Ovary (tissue), 9 donors: ENCODE results near the gene DOK6. TPM values are rescaled to one million over a fixed set of nuclear protein-coding genes. Genes with fewer than 3 reads are reported as not detected.

ENCODE experiments used
- DNase-seq, 5 donors: peaks; one replicate each; pipeline ENCODE4 v3.0.0-alpha.2; 2019 to 2020
- H3K27ac ChIP-seq, 2 donors: fragments of 200-600 bp; one replicate each; pipeline versions ENCODE4 v1.5.1 to v1.8.0; 2019 to 2022
- H3K27me3 ChIP-seq: fragments of 200-600 bp; one replicate; pipeline ENCODE4 v1.8.0; 2022
- H3K36me3 ChIP-seq: fragments of 200-600 bp; sonication (generic); one replicate; pipeline ENCODE4 v1.5.1; 2019
- H3K4me1 ChIP-seq: one replicate; pipeline ENCODE4 v1.8.1; 2013; ENCODE audit warnings: mild to moderate bottlenecking, moderate library complexity; ENCODE audit not compliant: insufficient read depth
- H3K4me3 ChIP-seq: fragments of 200-600 bp; sonication (generic); one replicate; pipeline ENCODE4 v1.5.1; 2017
- H3K9me3 ChIP-seq, 2 donors: fragments of 200-600 bp in 1 of 2; sonication (generic) in 1 of 2; one replicate each; pipeline versions ENCODE4 v1.5.1 to v1.8.1; 2013 to 2019; ENCODE audit warnings: mild to moderate bottlenecking in 1 of 2, moderate library complexity in 1 of 2
- CTCF ChIP-seq, 3 donors: fragments of 450-650 bp in 2 of 3; fragments of 200-600 bp in 1 of 3; IDR thresholded peaks; one replicate each; pipeline versions ENCODE4 v1.5.1 to v1.8.0; 2016 to 2022; ENCODE audit warnings: antibody characterized with exemption in 3 of 3, mild to moderate bottlenecking in 1 of 3
- EP300 ChIP-seq: sonication (generic); formaldehyde crosslinking; IDR thresholded peaks from one replicate; pipeline ENCODE4 v1.6.1; 2017; ENCODE audit warnings: antibody characterized with exemption
- POLR2A ChIP-seq: fragments of 450-650 bp; IDR thresholded peaks from one replicate; pipeline ENCODE4 v1.6.1; 2017; ENCODE audit warnings: antibody characterized with exemption, mild to moderate bottlenecking, moderate library complexity
- WGBS, 3 donors: extraction: QIAGEN DNeasy Blood & Tissue Kit in 1 of 3; methylation state at CpG; one replicate each; pipeline versions ENCODE4 v1.1.5 to v1.1.7; 2013 to 2017; 5-methylcytosine and 5-hydroxymethylcytosine counted together
- intact Hi-C, 4 donors: fragments of 100-400 bp; cut with DNase I; formaldehyde crosslinking; loops; one replicate each; pipeline versions ENCODE4 v1.11.0 to v1.15.1; 2022 to 2023
- polyA plus RNA-seq, 2 donors: library from polyadenylated mRNA; stranded (reverse); fragments of 200-250 nt in 1 of 2; fragments of 350-450 nt in 1 of 2; fragmentation: Illumina TruSeq in 1 of 2; extraction: RNeasy Lipid Tissue Mini Kit (QIAGEN cat#74804) in 1 of 2; gene quantifications; one replicate each; pipeline ENCODE4 v1.2.3, GENCODE V29; 2013 to 2014
- total RNA-seq, 7 donors: library from RNA; depleted of rRNA in 2 of 7; stranded (reverse); fragments of >200 nt in 2 of 7; fragmentation: NEBNext Ultra II Directional in 3 of 7; extraction: Animal tissue kit (Norgen Biotek cat#: 25700) in 3 of 7; gene quantifications; one replicate each; pipeline versions ENCODE4 v1.1.0 to v1.2.4, GENCODE V29; 2016 to 2023
- donor health status: DM: no; HTN: no; CAD: no; lungs with moderate emphysema.
- donor health status: DM: no; HTN: no; CAD: no.
- donor health status: Bipolar disorder and iron deficiency.
- donor health status: DM: yes; HTN: yes; CAD: no.
- donor health status: DM: no; HTN: no; CAD: no.
- donor health status: DM: yes; HTN: yes; CAD: no.

DOK6 gene
- total and polyA plus RNA-seq, 9 donors, result 1.3 to 4.4 (median 2.8) TPM

GRCh38 chr18:69758458-69758857, 357.8 kb downstream of the DOK6 start:
- Histone ChIP-seq H3K36me3 (no peaks in the 10 kb centered on the region), H3K27me3 (no peaks in the 10 kb centered on the region), H3K4me3 (no peak overlapping the region), H3K27ac (no peak overlapping the region), H3K4me1 (no peaks in the 10 kb centered on the region), H3K9me3 (no peaks in the 10 kb centered on the region)
- TF ChIP-seq EP300 (no peak), POLR2A (no peak), CTCF (IDR thresholded peaks at IDR 0.05) (no peak)
- DNase-seq, result no peak
- intact Hi-C loops, result no loop called here

- Histone ChIP-seq H3K4me1 (no peaks in the 10 kb centered on the region), H3K27me3 (no peaks in the 10 kb centered on the region), H3K36me3 (no peaks in the 10 kb centered on the region), H3K4me3 (no peak overlapping the region), H3K27ac (no peak overlapping the region), H3K9me3 (no peaks in the 10 kb centered on the region)
- intact Hi-C loops, result no loop called here
- no peak for TF ChIP-seq POLR2A
- no peak for DNase-seq
- WGBS, 3 donors, result 29 to 46% (median 31%) methylated on average over 2 of the region's 2 CpGs
These were observed 358.4 kb downstream of the DOK6 start for GRCh38 chr18:69759046-69759445.

- no peaks in the 10 kb centered on the region for H3K9me3 ChIP-seq
- TF ChIP-seq CTCF (IDR thresholded peaks at IDR 0.05) (no peak), POLR2A (no peak), EP300 (no peak)
- WGBS, 3 donors, result 61 to 67% (median 67%) methylated on average over 4 of the region's 4 CpGs
- intact Hi-C loops, result no loop called here
- no peaks in the 10 kb centered on the region for H3K4me1 ChIP-seq
- H3K27ac ChIP-seq, result no peak overlapping the region
- no peaks in the 10 kb centered on the region for H3K36me3 ChIP-seq
- H3K4me3 ChIP-seq, result no peak overlapping the region
- no peaks in the 10 kb centered on the region for H3K27me3 ChIP-seq
- DNase-seq, result no peak
These were observed 362.3 kb downstream of the DOK6 start for GRCh38 chr18:69763002-69763401.

GRCh38 chr18:69763821-69764220, 363.1 kb downstream of the DOK6 start:
- no peak overlapping the region for H3K4me3 ChIP-seq
- intact Hi-C loops, result no loop called here
- H3K27ac ChIP-seq, result no peak overlapping the region
- H3K27me3 ChIP-seq, result no peaks in the 10 kb centered on the region
- no peak for DNase-seq
- WGBS, 3 donors, result 90 to 99% (median 96%) methylated on average over 5 of the region's 5 CpGs
- no peaks in the 10 kb centered on the region for H3K9me3 ChIP-seq
- TF ChIP-seq POLR2A (no peak), EP300 (no peak), CTCF (IDR thresholded peaks at IDR 0.05) (no peak)
- H3K4me1 ChIP-seq, result no peaks in the 10 kb centered on the region
- no peaks in the 10 kb centered on the region for H3K36me3 ChIP-seq

GRCh38 chr18:69770238-69770637, 369.6 kb downstream of the DOK6 start:
- TF ChIP-seq EP300, result no peak
- no peak for TF ChIP-seq POLR2A
- no peak for TF ChIP-seq CTCF (IDR thresholded peaks at IDR 0.05)
- no peak overlapping the region for H3K27ac ChIP-seq
- intact Hi-C loops, result no loop called here
- no peaks in the 10 kb centered on the region for H3K36me3 ChIP-seq
- no peaks in the 10 kb centered on the region for H3K9me3 ChIP-seq
- H3K4me1 ChIP-seq, result no peaks in the 10 kb centered on the region
- H3K27me3 ChIP-seq, result no peaks in the 10 kb centered on the region
- WGBS, 3 donors, result 14 to 39% (median 14%) methylated on average over 4 of the region's 4 CpGs
- no peak overlapping the region for H3K4me3 ChIP-seq
- no peak for DNase-seq
